Stimulated activated CD8-positive, alpha-beta memory T cell treated with anti-CD3 and anti-CD28 coated beads, Interleukin-15, amount 100 ng/mL, for 1 hour (primary cell): ENCODE measurements around the gene ZNF804B.

ENCODE experiments used
- DNase-seq: peaks from one replicate; pipeline ENCODE4 v3.0.0-alpha.2; 2020; ENCODE audit warnings: low read depth

Gene ZNF804B

GRCh38 chr7:88967432-88967831 lies 207.9 kb downstream of the ZNF804B start:
- DNase-seq: no peak

DNA sequence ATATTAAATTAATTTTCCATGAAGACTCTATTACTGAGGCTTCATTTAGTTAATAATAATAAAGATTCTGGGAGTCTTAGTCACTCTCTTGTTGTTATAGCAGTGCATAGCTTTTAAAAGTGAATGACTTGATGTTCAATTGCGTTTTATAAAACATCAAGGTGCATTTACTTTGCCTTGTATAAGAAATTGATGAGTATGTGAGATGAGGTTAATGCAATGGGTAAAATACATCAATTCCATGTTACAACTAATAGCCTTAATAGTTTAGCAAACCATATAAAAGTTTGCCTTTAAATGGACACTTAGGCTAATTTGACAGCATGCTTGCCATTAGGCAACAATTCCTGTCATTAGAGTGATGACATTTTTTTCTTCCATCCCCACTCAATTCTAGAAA lies 209.7 kb downstream of the ZNF804B start:
- DNase-seq: no peak

GRCh38 chr7:88985295-88985694 lies 225.8 kb downstream of the ZNF804B start:
- no peak for DNase-seq

- no peak for DNase-seq
Observed at GRCh38 chr7:89001306-89001705, 241.8 kb downstream of the ZNF804B start.

DNA sequence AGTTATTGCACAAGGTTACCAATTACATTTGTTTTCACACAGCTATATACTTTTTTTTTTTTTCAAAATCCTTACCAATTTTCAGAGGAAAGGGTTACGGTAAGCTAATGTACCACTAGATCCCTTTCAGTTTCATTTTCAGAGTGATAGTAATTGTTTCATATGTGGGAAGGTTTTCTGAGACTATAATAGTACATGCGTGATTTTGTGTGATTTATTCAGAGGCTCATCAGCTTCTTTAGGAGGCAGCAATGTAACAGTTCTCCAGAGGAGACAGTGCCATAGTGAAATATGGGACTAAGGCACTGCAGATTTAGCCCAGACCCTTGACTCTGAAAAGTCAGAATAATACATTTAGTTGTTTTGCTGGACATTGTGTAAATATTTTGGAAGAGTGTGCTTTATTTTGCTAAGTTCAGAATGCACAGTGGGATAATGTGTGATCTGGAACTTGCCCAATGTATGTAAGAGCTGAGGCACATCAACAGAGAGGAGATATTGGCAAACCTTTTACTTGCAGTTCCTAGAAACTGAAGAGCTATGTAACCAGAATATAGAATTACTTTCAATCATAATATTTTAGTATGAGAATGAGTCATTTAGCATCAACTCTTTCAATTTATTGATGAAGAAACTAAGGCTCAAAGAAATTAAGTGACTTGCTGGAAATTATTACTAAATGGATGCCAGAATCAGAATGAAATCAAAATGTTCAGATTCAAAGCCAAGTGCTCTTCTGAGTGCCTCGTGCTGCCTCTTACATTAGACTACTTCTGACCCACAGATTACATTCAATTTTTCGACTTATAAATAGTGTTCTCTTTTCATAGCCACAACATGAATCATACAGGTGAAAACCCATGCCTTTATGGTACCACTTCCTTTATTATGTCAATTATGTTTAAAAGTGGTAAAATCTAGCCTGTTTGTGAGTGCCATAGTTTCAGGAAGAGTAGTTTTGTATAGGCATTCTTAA lies 243.8 kb downstream of the ZNF804B start:
- DNase-seq: no peak

DNA sequence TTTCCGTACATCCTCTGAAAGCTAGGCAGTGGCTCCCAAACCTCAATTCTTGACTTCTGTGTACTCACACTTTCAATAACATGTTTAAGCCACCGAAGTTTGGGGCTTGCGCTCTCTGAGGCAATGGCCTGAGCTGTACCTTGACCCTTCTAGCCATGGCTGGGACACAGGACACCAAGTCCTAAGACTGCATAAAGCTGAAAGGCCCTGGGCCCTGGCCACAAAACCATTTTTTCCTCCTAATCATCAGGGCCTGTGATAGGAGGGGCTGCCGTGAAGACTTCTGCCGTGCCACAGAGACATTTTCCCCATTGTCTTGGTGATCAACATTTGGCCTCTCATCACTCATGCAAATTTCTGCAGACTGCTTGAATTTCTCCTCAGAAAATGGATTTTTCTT lies 252.5 kb downstream of the ZNF804B start:
- no peak for DNase-seq

DNA sequence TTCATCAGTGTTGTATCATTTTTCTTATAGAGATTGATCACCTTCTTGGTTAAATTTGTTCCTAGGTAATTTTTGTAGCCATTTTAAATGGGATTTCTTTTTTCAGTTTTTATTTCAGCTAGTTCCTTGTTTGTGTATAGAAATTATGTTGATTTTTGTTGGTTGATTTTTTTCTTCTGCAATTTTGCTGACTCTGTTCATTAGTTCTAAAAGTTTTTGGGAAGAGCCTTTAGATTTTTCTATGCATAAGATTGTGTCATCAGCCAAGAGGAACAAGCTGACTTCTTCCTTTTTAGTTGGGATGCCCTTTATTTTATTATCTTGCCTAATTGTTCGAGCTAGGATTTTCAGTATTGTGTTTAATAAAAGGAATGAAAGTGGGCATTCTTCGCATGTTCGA lies 258.2 kb downstream of the ZNF804B start:
- no peak for DNase-seq

- no peak for DNase-seq
Observed at GRCh38 chr7:89021741-89022140, 262.2 kb downstream of the ZNF804B start.

DNA sequence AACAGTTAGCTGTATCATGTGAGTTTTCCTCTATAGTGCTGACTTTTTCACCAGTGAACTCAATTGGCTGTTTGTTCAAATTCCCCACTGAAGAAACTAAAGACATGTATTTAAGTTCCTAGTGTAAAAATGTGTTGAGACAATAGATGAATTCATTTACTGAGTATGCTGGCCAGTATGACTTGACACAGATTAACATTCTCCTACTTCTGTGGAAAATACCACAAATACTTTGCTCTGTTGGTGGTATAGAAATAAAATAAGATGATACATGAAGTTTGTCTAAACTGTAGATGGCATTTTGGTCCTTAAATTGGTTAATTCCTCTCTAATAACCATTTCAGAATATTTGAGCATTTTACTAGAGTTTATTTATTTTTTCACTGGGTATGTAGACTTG lies 263.7 kb downstream of the ZNF804B start:
- DNase-seq: no peak

- DNase-seq: no peak
Observed at GRCh38 chr7:89023877-89024276, 264.4 kb downstream of the ZNF804B start.

DNA sequence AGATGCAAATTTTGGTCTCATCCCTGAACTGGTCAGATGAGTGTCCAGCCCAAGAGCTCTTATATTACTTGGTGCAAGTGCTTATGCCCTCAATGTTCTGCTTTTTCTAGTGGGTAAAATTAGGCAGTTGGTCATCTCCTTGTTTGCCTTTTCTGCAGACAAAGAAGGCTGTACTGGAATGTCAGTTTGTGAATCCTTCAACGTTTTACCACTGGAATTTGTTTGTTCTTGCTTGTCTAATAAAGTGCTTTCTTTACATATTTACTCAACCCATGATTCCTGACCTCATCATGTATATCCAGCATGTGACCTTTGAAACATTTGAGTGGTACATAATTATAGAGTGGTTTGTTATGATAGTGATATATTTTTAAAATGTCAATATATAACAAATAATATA lies 268.3 kb downstream of the ZNF804B start:
- DNase-seq: no peak

DNA sequence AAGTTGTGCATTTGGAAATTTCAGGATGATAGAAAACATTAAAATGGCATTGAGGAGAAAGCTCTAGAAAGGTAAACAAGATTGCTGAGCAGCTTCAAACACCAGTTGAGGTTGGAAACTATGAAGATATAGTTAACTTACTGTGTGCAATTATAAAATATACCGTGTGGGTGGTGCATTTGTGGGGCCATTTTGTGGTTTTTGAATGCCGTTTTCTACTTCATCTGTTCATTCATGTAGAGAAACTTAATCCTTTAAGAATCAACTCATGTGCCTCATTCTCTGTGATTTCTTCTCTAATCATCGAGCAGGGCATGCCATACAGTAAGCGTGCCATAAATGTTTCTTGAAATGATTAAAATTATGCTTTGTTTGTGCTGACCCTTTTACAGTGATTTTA lies 268.8 kb downstream of the ZNF804B start:
- DNase-seq: no peak

DNA sequence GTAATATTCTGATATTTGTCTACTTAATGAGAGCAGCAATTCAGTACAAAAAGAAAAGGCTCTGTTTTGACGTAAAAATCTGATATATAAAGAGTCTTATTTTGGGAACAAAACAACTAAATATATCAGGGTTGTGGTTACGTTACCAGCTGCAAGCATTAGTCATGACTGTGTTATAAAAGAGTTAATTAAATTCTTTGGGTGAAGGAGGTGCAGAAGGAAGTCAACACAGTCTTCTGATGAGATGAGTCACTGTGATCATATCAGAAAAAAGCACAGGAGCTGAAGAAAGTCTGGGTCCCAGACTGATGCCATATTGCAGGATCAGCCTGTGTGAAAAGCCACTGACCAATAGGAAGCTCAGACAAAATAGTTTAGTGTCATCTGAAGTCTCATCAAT lies 270.4 kb downstream of the ZNF804B start:
- DNase-seq: no peak

- no peak for DNase-seq
Observed at GRCh38 chr7:89041240-89041639, 281.7 kb downstream of the ZNF804B start.

DNA sequence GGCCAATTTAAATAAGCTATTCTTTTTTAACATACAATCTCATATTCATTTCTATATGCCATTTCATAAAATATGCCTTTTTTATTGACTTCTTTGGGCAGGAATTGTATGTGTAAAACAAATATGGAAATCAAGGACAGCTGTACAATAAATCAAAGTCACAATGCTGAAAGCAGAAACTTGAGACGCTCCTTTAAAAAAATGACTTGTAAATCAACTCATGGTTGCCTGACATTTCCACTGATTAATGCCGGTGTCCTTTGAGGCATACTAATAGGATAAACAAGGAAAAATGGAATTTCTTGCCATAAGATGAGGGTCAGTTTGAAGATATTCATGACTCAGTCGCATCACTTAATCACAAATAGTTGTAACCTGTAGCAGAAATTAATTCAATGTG lies 283.4 kb downstream of the ZNF804B start:
- no peak for DNase-seq

GRCh38 chr7:89049043-89049442 lies 289.5 kb downstream of the ZNF804B start:
- no peak for DNase-seq

DNA sequence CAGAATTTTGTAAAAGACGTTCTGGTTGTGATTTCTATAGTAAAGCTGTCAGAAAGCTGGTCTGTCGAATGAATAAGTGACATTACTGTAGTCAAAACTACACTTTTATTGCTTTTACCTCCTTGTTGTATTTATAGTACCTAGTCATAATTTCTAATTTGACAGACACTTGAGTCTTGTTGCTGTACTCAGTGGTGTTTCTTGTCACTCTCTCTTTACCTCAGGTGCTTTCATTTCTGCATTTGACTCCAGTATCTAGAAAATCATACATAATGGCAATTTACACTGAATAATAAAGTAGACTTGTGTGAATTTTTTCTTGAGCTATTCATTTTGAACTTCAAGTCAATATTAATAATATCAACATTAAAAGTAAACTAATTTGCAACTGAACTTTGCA lies 293.6 kb downstream of the ZNF804B start:
- DNase-seq: no peak

DNA sequence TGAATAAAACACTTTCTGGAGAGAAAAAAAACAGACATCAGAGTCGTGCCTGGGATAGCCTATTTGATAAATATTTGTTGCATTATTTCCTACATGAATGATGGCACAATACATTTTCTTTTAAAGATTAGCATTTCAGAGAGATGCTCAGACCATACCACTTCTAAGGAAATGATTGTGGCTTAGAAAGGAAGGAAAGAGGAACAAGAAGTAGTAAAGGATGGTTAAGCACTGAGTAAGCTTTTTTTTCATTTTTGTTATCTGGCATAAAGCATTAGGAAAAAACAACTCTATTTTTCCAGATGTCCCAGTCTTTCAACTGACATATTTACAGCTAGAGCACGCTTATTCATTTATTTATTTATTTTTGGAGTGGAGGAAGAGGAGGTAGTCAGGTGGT lies 294.9 kb downstream of the ZNF804B start:
- DNase-seq: no peak

- DNase-seq: no peak
Observed at GRCh38 chr7:89060234-89060633, 300.7 kb downstream of the ZNF804B start.

DNA sequence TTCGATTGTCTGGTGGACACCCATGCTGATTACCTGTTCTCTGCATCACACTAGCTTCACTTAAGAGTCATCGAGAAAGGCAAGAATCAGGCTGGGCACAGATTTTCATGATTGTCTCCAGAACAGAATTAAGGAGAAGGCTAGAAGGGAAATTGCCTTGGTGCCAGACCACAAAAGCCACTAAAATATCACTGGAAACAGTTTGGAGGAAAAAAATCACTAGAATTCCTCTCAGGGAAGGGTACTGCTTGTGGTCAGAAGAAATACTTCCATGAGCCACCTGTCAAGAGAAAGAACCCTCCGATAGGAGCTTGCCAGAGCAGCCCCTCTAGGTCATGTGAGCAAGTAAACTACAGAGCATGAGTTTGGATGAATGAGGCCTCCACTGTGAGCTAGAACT lies 305.3 kb downstream of the ZNF804B start:
- DNase-seq: no peak

- DNase-seq: no peak
Observed at GRCh38 chr7:89067048-89067447, 307.5 kb downstream of the ZNF804B start.

- DNase-seq: no peak
Observed at GRCh38 chr7:89072081-89072480, 312.6 kb downstream of the ZNF804B start.

DNA sequence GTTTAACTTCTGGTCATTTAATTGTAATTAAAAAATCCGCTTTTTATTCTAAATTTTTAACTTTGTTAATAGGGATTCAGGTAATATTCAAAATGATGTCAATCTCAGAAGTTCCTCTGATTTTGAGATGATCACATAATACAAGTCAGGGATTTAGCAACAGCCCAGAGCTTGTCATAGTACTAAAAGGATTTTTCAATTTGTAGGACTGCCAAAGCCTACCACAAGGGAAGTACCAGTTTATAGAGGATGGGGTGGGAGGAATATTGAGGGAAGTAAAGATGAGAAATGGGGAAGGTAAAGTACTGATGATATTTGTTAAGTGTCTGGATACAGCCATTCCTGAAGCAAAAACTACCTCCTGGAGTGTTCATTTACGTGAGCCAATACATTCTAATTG lies 314.3 kb downstream of the ZNF804B start:
- DNase-seq: no peak

DNA sequence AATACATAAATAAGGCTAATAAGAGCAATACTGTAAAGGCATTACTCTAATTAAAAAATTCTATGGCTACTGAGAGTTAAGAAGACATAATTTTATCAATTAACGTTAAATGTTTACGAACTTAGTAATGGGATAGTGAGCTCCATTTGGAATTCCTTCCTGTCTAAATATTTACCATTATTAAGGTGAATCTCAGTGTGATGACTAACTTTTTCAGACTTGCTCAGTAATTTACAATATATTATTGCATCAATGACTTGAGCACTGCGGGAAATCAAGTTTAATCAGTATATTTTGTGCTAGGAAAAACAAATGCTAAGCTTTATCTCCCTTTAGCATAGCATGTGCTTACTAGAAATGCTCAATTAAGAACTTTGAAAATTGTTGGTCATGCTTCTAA lies 318.5 kb downstream of the ZNF804B start:
- no peak for DNase-seq
